CD4-positive, alpha-beta T cell treated with Interleukin-17A for 4 hours (primary cell): ENCODE results near the gene SMPD2.

ENCODE experiments used
- DNase-seq: peaks from one replicate; pipeline ENCODE4 v3.0.0-alpha.2; 2020; ENCODE audit warnings: mixed read lengths

The SMPD2 gene

DNA sequence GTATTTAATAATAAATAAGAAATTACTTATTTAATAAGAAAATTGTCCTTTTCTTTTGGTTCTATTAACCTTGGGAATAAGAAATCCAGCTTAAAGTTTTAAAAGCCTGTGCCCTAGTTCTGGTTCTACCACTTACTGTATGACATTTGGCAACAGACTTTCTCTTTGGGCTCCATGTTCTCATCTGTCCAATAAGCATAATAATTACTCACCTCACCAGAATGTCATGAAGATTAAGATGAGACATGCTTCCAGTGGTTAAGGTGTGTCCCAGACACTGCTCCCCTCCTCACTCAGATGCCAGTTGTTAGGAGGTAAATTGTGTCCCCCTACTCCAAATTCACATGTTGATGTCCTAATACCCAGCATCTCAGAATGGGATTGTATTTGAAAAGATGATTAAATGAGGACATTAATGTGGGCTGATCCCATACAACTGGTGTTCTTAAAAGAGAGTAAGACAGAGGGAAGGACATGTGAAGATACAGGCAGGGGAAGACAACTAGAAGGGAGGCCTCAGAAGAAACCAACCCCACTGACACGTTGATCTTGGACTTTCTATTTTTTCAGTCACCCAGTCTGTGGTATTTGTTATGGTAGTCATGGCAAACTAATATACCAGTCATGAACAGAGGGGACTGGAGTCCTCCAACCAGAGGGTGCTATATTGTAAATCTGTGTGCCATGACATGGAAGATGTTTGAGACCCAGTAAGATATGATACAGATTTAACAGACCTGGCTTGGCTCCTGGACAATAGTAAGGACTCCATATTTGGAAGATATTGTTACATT is 21.4 kb downstream of the SMPD2 start:
- no peak for DNase-seq

- no peak for DNase-seq
Observed at GRCh38 chr6:109465772-109466171, 25.2 kb downstream of the SMPD2 start.

GRCh38 chr6:109466212-109466923 is 25.8 kb downstream of the SMPD2 start:
- DNase-seq: no peak

DNA sequence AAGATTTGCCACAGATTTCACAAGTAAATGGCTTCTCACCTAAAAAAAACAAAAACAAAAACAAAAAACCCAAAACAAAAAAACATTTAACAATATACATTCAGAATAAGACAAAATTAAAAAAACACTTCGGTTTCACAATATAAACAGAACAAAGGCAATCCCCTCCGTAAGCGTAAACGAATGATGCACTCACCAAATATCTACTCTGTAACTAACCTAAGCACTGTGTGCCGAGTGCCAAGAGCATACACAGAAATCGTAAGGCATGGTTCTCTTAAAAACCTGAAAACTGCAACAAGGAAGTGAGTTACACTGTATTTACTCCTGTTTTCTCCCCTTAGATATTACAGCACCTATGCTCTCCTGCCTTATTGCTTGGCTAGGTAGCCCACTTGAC is 27.2 kb downstream of the SMPD2 start:
- no peak for DNase-seq

DNA sequence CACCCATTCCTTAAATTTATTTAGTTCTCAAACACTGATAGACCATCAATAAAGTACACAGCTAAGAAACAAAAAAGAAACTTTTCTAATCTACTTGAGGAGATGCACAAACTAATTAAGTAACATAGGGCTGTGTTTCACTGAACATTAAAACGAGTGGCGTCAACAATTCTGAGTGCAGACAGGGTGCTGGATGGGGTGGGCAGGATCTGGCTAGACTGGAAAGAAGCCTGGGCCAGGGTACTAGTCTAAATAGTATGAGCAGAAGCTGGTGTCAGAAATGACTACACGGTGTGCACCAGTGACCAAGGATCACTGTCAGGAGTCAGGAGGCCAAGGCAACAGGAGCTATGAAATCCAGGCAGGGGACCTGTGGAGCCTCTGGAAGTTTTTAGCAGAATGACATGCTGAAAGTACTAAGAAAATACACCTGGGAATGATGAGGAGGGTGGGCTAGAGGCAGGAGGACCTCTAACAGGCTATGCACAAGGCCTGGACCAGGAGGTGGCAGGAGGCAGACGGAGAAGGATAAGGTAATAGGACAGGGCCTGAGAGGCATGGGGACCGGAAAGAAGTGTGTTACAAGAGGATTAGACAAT is 29.2 kb downstream of the SMPD2 start:
- no peak for DNase-seq

GRCh38 chr6:109471105-109471810 is 30.7 kb downstream of the SMPD2 start:
- DNase-seq: no peak

DNA sequence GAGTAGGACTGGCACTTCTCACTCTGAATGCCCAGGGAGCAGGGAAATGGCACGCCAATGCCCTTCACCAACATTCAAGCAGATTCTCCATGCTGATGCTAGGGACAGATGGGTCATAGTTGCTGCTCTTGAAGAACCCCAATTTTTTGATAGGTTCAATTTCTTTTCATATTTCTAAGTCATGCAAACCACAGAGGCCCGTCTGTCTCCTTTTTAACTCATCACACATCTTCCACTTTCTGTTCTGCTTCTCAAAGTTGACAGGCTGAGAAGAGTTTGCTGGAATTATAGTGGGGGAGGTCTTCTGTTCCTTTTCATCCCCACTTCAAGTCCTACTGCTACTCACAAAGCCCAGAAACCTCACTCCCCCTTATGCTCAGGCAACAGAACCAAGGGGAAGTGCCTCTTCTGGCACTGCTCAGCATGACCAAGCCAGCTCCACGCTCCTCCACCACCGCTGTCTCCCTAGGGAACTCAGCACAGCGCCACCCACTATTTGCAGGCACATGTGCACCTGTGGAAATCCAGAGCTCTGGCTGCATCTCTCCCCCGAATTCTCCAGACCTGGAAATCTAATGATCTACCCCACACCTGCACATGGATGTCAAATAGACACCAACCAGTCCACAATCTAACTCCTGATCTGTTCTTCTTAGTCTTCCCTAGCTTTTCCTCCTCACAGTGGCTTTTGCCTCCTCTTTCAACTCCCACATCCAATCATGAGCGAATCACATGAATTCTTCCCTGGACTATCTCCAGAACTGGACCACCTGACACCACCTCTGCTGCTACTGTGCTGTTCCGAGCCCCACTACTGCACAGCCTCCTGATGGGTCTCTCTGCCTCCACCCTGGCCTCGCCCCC is 31.8 kb downstream of the SMPD2 start:
- no peak for DNase-seq

DNA sequence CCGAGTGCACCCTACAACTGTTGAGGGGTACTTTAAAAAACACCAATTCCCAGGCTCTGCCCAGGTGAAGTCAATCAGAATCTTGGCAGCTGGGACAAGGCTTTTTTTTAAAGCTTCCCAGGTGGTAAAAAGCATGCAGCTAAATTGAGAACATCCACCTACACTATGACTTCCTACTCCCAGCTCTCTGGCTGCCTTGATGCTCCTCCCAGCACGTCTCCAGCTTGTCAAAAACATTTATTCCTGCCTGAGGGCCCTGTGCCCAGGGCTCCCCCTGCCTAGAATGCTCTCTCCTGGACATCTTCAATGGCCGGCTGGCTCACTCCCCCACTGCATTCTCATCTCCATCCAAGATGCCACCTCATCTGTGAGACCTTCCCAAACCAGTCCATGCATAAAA is 32.6 kb downstream of the SMPD2 start:
- DNase-seq: no peak

DNA sequence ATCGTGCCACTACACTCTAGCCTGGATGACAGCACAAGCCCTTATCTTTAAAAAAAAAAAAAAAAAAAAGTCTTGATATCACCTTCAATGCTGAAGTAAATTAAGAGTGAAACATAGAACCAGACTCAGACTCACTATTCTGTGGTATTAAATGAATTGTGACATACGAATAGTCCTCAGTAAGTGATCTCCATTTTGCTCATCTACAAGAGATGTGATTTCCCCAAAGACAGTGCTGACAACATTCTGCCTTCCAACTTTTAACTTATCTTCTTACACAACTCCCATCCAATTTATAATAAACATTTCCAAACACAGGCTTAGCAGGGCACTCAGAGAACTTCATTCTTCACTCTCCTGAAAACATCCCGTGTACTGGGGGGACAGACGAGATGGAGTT is 34.5 kb downstream of the SMPD2 start:
- DNase-seq: no peak

- DNase-seq: no peak
Observed at GRCh38 chr6:109475625-109476024, 35.1 kb downstream of the SMPD2 start.

- no peak for DNase-seq
Observed at GRCh38 chr6:109477184-109477583, 36.7 kb downstream of the SMPD2 start.

DNA sequence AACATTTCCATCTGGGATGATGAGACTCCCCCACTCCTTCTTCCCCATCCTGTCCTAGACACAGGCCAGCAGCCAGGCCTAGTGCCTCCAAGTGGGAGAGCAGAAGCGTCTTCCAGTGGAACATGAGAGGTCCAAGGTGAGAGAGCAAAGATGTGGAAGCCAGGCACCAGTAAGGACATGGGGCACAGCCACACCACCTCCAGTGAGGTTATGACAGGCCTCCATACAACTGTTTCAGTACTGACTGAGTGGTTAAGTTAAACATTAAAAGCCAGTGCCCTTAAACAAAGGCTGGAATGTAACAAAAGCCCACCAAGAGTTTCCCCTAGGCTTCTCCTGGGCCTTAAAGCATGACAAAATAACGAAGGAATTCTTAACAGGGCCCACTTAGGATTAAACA is 37.2 kb downstream of the SMPD2 start:
- no peak for DNase-seq

DNA sequence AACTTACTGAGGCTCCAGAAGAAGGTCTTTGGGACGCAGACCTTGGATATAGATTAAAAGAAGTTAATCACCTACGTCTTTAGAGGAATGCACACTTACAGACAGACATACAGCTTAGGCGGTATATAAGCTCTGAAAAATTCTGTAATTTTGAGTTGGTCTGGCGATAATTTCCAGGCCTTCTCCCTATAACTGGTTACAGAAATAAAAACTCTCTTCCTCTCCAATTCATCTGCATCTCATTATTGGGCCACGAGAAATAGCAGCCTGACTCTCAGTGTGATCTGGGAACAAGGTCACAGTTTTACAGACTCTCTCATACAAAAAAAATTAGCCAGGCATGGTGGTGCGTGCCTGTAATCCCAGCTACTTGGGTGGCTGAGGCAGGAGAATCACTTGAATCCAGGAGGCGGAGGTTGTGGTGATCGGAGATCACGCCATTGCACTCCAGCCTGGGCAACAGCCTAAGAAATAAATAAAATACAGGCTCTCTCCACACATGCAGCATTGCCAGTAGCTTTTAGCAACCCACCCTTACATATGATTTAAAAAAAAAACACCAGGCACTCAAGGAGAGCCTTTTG is 37.8 kb downstream of the SMPD2 start:
- DNase-seq: no peak

DNA sequence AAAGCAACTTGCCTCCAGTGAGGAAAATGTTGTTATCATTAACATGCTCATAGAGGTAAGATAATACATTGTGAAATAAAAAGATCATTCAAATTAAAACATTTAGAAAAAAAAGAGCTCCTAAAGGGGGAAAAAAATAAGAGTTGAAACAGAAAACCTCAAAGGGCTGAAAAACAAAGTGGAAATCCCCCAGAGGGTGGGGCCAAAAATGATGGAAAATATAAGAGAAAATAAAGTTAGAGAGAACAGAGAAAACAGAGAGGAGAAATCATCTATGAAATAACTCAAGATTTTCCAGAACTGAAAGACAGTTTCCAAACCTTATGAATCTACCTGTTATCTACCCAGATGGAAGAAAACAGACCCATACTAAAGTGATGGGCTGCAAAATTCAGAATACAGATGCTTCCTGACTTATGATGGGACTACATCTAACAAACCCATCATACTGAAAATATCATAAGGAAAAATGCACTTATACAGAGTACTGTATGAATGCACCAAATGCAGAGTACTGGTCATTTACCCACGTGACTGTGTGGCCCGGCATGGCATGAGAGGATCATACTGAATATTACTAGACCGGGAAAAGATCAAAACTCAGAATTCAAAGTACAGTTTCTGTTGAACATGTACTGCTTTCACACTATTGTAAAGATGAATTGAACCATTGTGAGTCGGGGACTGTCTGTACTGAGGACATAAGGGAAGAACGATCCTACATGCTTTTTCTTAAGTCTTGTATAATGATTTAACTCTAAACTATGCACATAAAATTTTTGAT is 38.5 kb downstream of the SMPD2 start:
- DNase-seq: peak; percentile 17

GRCh38 chr6:109480993-109481480 is 40.5 kb downstream of the SMPD2 start:
- DNase-seq: no peak

DNA sequence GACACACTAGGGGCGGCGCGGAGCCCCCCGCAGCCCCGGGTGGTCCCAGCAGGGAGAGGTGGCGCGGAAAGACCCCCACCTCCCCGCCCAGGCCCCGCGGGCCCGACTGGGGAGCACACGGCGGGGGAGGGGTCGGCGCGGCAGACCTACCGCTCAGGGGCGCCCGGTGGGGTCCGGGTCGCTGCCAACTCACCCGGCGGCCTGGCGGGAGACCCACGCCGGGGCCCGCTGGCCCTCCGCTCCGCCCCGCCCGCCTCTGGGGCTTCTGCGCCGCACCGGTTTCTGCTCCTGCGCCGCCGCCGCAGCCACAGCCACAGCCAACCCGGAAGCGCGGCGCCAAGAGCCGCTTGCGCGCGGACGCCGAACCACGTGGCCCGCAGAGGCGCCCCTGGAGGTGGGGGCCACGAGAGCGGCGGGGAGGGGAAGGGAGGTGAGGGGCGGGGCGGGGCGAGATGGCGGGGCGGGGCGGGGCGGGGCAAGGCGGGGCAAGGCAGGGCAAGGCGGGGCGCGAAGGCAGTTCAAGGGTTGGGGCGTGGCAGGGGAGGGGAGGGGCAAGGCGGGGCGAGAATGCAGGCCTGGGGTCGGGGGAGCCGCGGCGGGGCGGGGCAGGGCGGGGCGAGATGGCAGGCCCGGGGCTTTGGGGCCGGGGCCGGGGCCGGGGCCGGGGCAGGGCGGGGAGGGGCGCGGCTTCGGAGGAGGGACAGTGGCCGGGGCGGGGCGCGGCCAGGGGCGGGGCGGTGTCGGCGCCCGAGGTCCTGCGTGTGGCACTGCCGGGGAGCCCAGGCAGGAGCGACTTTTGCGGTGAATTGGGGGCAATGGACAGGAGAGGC is 42.6 kb downstream of the SMPD2 start, which contains the start of gene ZBTB24:
Gene ZBTB24 (minus strand): TSS at position 315 of the 830 bp plus-strand sequence. CDS start 1,193 bp downstream, outside the sequence.
- DNase-seq: peak; percentile 95

- DNase-seq: no peak
Observed at GRCh38 chr6:109483735-109484057, 43.2 kb downstream of the SMPD2 start.

DNA sequence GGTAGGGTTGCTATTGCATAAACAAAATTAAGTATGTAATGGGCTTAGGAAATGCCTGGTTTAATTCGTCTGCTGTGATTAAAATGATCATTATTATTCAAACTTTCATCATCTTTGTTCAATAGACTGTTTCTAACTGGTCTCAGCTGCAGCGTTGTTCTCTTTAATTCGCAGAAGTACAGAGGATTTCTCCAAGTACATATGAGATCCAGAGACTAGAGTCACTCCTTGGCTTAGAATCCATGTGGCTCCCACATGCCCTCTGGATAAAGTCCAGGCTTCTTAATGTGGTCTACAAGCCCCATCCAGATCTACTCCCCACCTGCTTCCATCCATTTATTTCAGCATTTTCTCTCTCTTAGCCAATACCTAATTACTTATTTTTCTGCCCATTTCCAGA is 43.6 kb downstream of the SMPD2 start:
- no peak for DNase-seq

DNA sequence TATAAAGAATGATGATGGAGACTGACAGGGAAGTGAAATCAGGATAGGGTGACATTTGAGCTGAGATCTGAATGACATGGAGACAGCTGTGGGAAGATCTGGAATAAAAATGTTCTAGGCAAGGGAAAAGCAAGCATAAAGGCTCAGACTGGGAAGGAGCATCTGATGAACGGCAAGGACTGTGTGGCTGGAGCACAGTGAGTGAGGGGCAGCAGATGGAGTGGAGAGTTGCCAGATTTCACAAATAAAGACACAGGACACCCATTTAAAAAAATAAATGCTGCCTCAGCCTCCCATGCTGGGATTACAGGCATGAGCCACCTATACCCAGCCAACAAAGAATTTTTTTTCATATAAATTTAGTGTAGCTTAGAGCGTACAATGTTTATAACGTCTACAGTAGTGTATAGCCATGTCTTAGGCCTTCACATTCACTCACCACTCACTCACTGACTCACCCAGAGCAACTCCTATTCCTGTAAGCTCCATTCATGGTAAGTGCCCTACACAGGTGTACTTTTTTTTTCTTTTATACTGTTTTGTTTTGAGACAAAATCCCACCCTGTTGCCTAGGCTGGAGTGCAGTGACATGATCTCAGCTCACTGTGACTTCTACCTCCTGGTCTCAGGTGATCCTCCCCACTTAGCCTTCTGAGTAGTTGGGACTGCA is 44.9 kb downstream of the SMPD2 start:
- DNase-seq: no peak
